Measurements from ENCODE around the gene SLMAP.

Gene SLMAP

GRCh38 chr3:57961828-57962447 is 205.8 kb downstream of the SLMAP start:
- H3K9me3 ChIP-seq (ENCODE audit: insufficient read depth, low read length): no peaks in the 10 kb centered on the region
- H3K79me2 ChIP-seq (ENCODE audit: insufficient read depth, low read length): no peaks in the 10 kb centered on the region
- no peaks in the 10 kb centered on the region for H3K36me3 ChIP-seq (ENCODE audit: low read length)
- H2AFZ ChIP-seq (ENCODE audit: low read depth, low read length, severe bottlenecking): no peak overlapping the region
- no peaks in the 10 kb centered on the region for H3K27me3 ChIP-seq (ENCODE audit: low read length)
- H3F3A ChIP-seq (ENCODE audit: insufficient read depth): no peaks in the 10 kb centered on the region
- no peak overlapping the region for H3K27ac ChIP-seq (ENCODE audit: low read depth, low read length)
- no peak overlapping the region for H3K4me3 ChIP-seq (ENCODE audit: insufficient read depth, low read length, poor library complexity, severe bottlenecking)
- no peaks in the 10 kb centered on the region for H4K20me1 ChIP-seq (ENCODE audit: low read depth, low read length)
- H3K9ac ChIP-seq (ENCODE audit: low read length): no peak overlapping the region
- TF ChIP-seq CTCF (IDR thresholded peaks at IDR 0.05; ENCODE audit: insufficient read depth, low read length, poor library complexity, severe bottlenecking): peak; percentile 45
- no peak for TF ChIP-seq EZH2phosphoT487 (conservative IDR thresholded peaks at IDR 0.05; ENCODE audit: low read length)
- no peaks in the 10 kb centered on the region for H3K9me2 ChIP-seq (replicated peaks; ENCODE audit: insufficient read depth, low read length)
- H3K4me2 ChIP-seq (ENCODE audit: low read depth, low read length, poor library complexity, severe bottlenecking): no peak overlapping the region

GRCh38 chr3:57962448-57962834 is 206.3 kb downstream of the SLMAP start:
- no peak overlapping the region for H3K27ac ChIP-seq (ENCODE audit: low read depth, low read length)
- no peaks in the 10 kb centered on the region for H3K9me2 ChIP-seq (replicated peaks; ENCODE audit: insufficient read depth, low read length)
- H2AFZ ChIP-seq (ENCODE audit: low read depth, low read length, severe bottlenecking): no peak overlapping the region
- no peaks in the 10 kb centered on the region for H4K20me1 ChIP-seq (ENCODE audit: low read depth, low read length)
- H3K27me3 ChIP-seq (ENCODE audit: low read length): no peaks in the 10 kb centered on the region
- H3K4me2 ChIP-seq (ENCODE audit: low read depth, low read length, poor library complexity, severe bottlenecking): no peak overlapping the region
- no peaks in the 10 kb centered on the region for H3K9me3 ChIP-seq (ENCODE audit: insufficient read depth, low read length)
- TF ChIP-seq EZH2phosphoT487 (conservative IDR thresholded peaks at IDR 0.05; ENCODE audit: low read length): no peak
- no peak for TF ChIP-seq CTCF (IDR thresholded peaks at IDR 0.05; ENCODE audit: insufficient read depth, low read length, poor library complexity, severe bottlenecking)
- H3K9ac ChIP-seq (ENCODE audit: low read length): no peak overlapping the region
- H3K36me3 ChIP-seq (ENCODE audit: low read length): no peaks in the 10 kb centered on the region
- no peak overlapping the region for H3K4me3 ChIP-seq (ENCODE audit: insufficient read depth, low read length, poor library complexity, severe bottlenecking)
- H3K79me2 ChIP-seq (ENCODE audit: insufficient read depth, low read length): no peaks in the 10 kb centered on the region
- no peaks in the 10 kb centered on the region for H3F3A ChIP-seq (ENCODE audit: insufficient read depth)

GRCh38 chr3:57963811-57964346 is 207.8 kb downstream of the SLMAP start:
- Histone ChIP-seq H3F3A (ENCODE audit: insufficient read depth) (no peaks in the 10 kb centered on the region), H3K9me3 (ENCODE audit: insufficient read depth, low read length) (no peaks in the 10 kb centered on the region), H3K9ac (ENCODE audit: low read length) (no peak overlapping the region), H4K20me1 (ENCODE audit: low read depth, low read length) (no peaks in the 10 kb centered on the region), H3K79me2 (ENCODE audit: insufficient read depth, low read length) (no peaks in the 10 kb centered on the region), H3K4me3 (ENCODE audit: insufficient read depth, low read length, poor library complexity, severe bottlenecking) (no peak overlapping the region), H3K27ac (ENCODE audit: low read depth, low read length) (no peak overlapping the region), H3K9me2 (replicated peaks; ENCODE audit: insufficient read depth, low read length) (no peaks in the 10 kb centered on the region), H3K36me3 (ENCODE audit: low read length) (no peaks in the 10 kb centered on the region), H3K4me2 (ENCODE audit: low read depth, low read length, poor library complexity, severe bottlenecking) (no peak overlapping the region), H3K27me3 (ENCODE audit: low read length) (no peaks in the 10 kb centered on the region), H2AFZ (ENCODE audit: low read depth, low read length, severe bottlenecking) (no peak overlapping the region)
- TF ChIP-seq CTCF (IDR thresholded peaks at IDR 0.05; ENCODE audit: insufficient read depth, low read length, poor library complexity, severe bottlenecking): no peak
- no peak for TF ChIP-seq EZH2phosphoT487 (conservative IDR thresholded peaks at IDR 0.05; ENCODE audit: low read length)
